CD8-positive, alpha-beta memory T cell (primary cell): Measurements from ENCODE around the gene GCN1. TPM values are rescaled to one million over a fixed set of nuclear protein-coding genes. Genes with fewer than 3 reads are reported as not detected.

Experiments used
- CTCF ChIA-PET: fragments of 350-600 bp; sonication (Branson Sonifier 250); formaldehyde crosslinking; loops from one replicate; lab custom pipeline; 2021; ENCODE audit warnings: antibody characterized with exemption; lab: Charles Lee
- POLR2A ChIA-PET: fragments of 350-600 bp; sonication (Branson Sonifier 250); formaldehyde crosslinking; loops from one replicate; lab custom pipeline; 2021; ENCODE audit warnings: antibody characterized with exemption; lab: Charles Lee
- DNase-seq, 5 donors: peaks; one replicate each; pipeline versions ENCODE4 v3.0.0 to v3.0.0-alpha.2; 2020 to 2022; ENCODE audit warnings: mixed read lengths in 1 of 5
- H3K27ac ChIP-seq: one replicate; pipeline ENCODE4 v1.7.0; 2013; ENCODE audit warnings: low read depth, mild to moderate bottlenecking, low read length, moderate library complexity
- H3K27me3 ChIP-seq: 2 replicates; pipeline ENCODE4 v1.7.0; 2013; ENCODE audit warnings: low read length, mild to moderate bottlenecking; ENCODE audit not compliant: insufficient read depth, poor library complexity, severe bottlenecking
- H3K36me3 ChIP-seq: 2 replicates; pipeline ENCODE4 v1.7.0; 2013; ENCODE audit warnings: mild to moderate bottlenecking, low read length, moderate library complexity; ENCODE audit not compliant: insufficient read depth
- H3K4me1 ChIP-seq: 2 replicates; pipeline ENCODE4 v1.7.0; 2013; ENCODE audit warnings: mild to moderate bottlenecking, low read length, moderate library complexity; ENCODE audit not compliant: insufficient read depth
- H3K4me3 ChIP-seq: 2 replicates; pipeline ENCODE4 v1.7.0; 2013; ENCODE audit warnings: mild to moderate bottlenecking, low read length
- H3K9me3 ChIP-seq: 2 replicates; pipeline ENCODE4 v1.7.0; 2013; ENCODE audit warnings: mild to moderate bottlenecking, low read length
- H3K27ac Mint-ChIP-seq, 8 donors: one replicate each; pipeline ENCODE4 v1.8.0; 2020 to 2021; ENCODE audit warnings: mixed read lengths in 8 of 8, mild to moderate bottlenecking in 6 of 8, inconsistent platforms in 3 of 8, moderate library complexity in 3 of 8
- H3K27me3 Mint-ChIP-seq, 2 donors: one replicate each; pipeline ENCODE4 v1.8.0; 2020 to 2021; ENCODE audit warnings: mixed read lengths in 2 of 2, mild to moderate bottlenecking in 1 of 2, moderate library complexity in 1 of 2
- H3K36me3 Mint-ChIP-seq, 3 donors: one replicate each; pipeline ENCODE4 v1.8.0; 2020 to 2021; ENCODE audit warnings: mixed read lengths in 3 of 3, inconsistent platforms in 1 of 3, mild to moderate bottlenecking in 1 of 3
- H3K4me1 Mint-ChIP-seq, 3 donors: one replicate each; pipeline ENCODE4 v1.8.0; 2020 to 2021; ENCODE audit warnings: mixed read lengths in 3 of 3, inconsistent platforms in 1 of 3, mild to moderate bottlenecking in 1 of 3
- H3K4me3 Mint-ChIP-seq, 7 donors: one replicate each; pipeline ENCODE4 v1.8.0; 2020 to 2021; ENCODE audit warnings: mixed read lengths in 7 of 7, mild to moderate bottlenecking in 6 of 7, moderate library complexity in 4 of 7, inconsistent platforms in 2 of 7
- H3K9me3 Mint-ChIP-seq, 5 donors: one replicate each; pipeline ENCODE4 v1.8.0; 2020 to 2022; ENCODE audit warnings: mixed read lengths in 5 of 5, mild to moderate bottlenecking in 3 of 5, moderate library complexity in 2 of 5, inconsistent platforms in 1 of 5
- polyA plus RNA-seq: library from polyadenylated mRNA; unstranded; fragments of 300-500 nt; fragmentation: Illumina TruSeq; gene quantifications from one replicate; pipeline ENCODE4 v1.2.3, GENCODE V29; 2021
- total RNA-seq, 2 experiments: library from RNA; stranded (reverse); gene quantifications; one replicate each; pipeline ENCODE4 v1.2.3, GENCODE V29; 2021

The GCN1 gene
- total and polyA plus RNA-seq, 3 experiments from 2014 or later, result 30.0 to 157 (median 150) TPM

DNA sequence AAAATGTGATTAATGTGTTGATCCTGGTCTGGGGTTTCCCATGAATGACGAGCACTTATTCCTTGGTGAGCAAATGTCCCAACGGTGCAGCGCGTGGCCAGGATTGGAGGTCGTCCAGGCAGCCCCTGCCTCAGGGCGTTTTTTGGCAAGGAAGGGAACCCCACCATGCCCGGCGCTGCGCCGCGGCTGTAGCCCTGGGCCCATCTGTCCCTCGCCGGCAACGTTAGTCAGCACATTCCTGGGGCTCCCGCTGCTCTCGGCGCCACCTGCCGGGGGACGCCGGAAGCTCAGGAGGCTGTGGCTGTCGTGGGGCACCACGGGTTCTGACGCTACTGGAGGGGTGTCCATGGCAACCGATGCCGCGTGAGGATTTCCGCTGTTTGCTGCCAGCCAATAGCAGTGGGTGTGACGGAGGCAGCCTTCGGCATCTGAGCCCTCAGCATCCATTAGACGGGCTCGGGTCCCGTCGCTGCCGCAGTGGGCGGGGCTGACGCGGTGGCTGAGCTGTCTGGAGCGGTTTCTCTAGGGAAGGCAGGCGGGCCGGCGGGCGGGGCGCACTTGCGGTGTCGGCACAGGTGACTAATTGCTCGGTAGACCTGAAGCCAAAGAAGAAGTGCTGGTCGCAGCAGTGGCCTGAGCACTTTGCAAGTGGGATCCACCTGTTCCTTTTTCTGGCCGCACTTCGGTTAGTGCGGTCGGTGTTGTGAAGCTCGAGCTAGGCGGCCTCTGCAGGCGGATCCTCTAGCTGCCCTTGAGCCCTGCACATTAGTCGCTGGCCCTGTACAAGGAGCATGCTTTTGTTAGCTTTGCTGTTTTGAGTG is 107.5 kb downstream of the GCN1 start:
- peaks cover 14% of the 10 kb centered on the region for H3K36me3 ChIP-seq
- H3K4me3 ChIP-seq, result peak overlapping the region; percentile 37
- Mint-ChIP-seq H3K9me3 (no peaks in the 10 kb centered on the region), H3K36me3 (peaks cover 7 to 68% (median 9%) of the 10 kb centered on the region in 3 donors), H3K27ac (peak overlapping the region; percentile 86 to 96 (median 94)), H3K4me3 (peak overlapping the region; percentile 65 to 91 (median 81)), H3K27me3 (peaks cover 0 to 2% of the 10 kb centered on the region in 2 donors), H3K4me1 (peaks cover 15 to 32% (median 29%) of the 10 kb centered on the region in 3 donors)
- POLR2A ChIA-PET, result interaction anchor here (0.9 to 1.6 kb wide), 9 partner anchors 24 to 205 kb away, joined by 3 to 36 read pairs (median 5); partner anchors contain the start of genes BICDL1, RAB35, RNU4-2 and RPLP0
- DNase-seq, result peak; percentile 99 to 100 (median 100)
- H3K27me3 ChIP-seq, result no peaks in the 10 kb centered on the region
- peak overlapping the region; percentile 29 for H3K27ac ChIP-seq
- H3K4me1 ChIP-seq, result peaks cover 14% of the 10 kb centered on the region
- no peaks in the 10 kb centered on the region for H3K9me3 ChIP-seq
- CTCF ChIA-PET, result interaction anchor here (0.7 to 2.5 kb wide), 28 partner anchors 9 to 178 kb away, joined by 3 to 30 read pairs (median 4); partner anchors contain the start of genes BICDL1 and RAB35

DNA sequence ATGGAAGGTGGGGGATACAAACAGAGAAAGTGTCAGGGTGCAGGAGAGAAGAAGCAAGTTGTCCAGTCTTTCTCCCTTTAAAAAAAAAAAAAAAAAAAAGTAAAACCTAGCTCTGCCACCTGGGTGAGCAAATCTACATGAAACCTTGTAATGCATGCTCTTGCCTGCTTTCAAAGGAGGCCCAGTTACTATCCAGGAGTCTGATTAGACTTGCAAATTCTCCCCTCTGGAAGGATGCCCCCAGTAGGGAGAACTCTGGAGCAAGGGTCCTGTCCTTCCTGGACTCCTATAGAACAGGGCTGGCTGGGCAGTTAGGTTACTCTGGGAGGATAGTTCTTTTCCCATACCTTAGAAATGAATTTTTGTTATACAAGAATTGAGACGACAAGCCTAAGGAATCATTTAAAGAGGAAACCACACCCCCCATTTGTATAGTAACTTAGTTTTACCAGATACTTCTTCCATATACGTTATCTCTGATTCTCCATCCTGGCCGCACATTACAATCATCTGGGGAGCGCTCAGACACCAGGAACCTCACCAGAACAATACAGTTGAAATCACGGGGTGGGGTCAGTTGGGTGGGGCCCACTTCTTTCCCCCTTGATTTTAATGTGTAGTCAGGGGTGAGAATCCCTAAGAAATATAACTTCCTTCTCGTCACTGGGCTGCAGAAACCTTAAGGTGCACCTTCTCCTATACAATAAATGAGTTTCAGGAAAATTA is 108.4 kb downstream of the GCN1 start:
- peaks cover 15 to 28% (median 26%) of the 10 kb centered on the region in 3 donors for H3K4me1 Mint-ChIP-seq
- DNase-seq, result peak in 1 of 5 donors; percentile 29
- H3K4me3 Mint-ChIP-seq, result peak overlapping the region in 1 of 7 donors; percentile 82
- H3K27me3 Mint-ChIP-seq, result peaks cover 0 to 2% of the 10 kb centered on the region in 2 donors
- H3K9me3 Mint-ChIP-seq, result no peaks in the 10 kb centered on the region
- Histone ChIP-seq H3K4me1 (peaks cover 14% of the 10 kb centered on the region), H3K27ac (no peak overlapping the region), H3K4me3 (no peak overlapping the region), H3K27me3 (no peaks in the 10 kb centered on the region), H3K9me3 (no peaks in the 10 kb centered on the region), H3K36me3 (peaks cover 13% of the 10 kb centered on the region)
- CTCF ChIA-PET, result interaction anchor here (1.1 to 2.5 kb wide), 12 partner anchors 8 to 151 kb away, joined by 3 to 30 read pairs (median 4); partner anchors contain the start of genes BICDL1 and RAB35
- H3K36me3 Mint-ChIP-seq, result peaks cover 8 to 67% (median 11%) of the 10 kb centered on the region in 3 donors
- peak overlapping the region; percentile 86 to 96 (median 92) for H3K27ac Mint-ChIP-seq
- POLR2A ChIA-PET, result interaction anchor here (1.0 to 1.6 kb wide), 7 partner anchors 25 to 206 kb away, joined by 3 to 36 read pairs (median 5); partner anchors contain the start of genes BICDL1, RNU4-2 and RPLP0

DNA sequence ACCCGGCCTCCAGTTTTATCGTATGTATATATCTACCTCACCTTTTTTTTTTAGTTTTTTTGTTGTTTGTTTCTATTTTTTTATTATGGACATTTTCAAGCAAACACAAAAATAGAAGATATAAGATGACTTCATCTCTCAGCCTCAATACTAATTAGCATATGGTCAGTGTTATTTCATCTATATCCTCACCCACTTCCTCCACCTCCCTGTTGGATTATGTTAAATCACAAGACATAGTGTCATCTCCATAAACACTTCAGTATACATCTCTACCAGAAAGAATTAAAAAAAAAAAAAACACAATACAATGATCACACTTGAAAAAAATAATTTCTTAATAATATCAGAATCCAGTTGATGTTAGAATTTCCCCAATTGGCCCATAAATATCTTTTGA is 112.9 kb downstream of the GCN1 start:
- H3K4me1 Mint-ChIP-seq, result peaks cover 9 to 12% (median 9%) of the 10 kb centered on the region in 3 donors

DNA sequence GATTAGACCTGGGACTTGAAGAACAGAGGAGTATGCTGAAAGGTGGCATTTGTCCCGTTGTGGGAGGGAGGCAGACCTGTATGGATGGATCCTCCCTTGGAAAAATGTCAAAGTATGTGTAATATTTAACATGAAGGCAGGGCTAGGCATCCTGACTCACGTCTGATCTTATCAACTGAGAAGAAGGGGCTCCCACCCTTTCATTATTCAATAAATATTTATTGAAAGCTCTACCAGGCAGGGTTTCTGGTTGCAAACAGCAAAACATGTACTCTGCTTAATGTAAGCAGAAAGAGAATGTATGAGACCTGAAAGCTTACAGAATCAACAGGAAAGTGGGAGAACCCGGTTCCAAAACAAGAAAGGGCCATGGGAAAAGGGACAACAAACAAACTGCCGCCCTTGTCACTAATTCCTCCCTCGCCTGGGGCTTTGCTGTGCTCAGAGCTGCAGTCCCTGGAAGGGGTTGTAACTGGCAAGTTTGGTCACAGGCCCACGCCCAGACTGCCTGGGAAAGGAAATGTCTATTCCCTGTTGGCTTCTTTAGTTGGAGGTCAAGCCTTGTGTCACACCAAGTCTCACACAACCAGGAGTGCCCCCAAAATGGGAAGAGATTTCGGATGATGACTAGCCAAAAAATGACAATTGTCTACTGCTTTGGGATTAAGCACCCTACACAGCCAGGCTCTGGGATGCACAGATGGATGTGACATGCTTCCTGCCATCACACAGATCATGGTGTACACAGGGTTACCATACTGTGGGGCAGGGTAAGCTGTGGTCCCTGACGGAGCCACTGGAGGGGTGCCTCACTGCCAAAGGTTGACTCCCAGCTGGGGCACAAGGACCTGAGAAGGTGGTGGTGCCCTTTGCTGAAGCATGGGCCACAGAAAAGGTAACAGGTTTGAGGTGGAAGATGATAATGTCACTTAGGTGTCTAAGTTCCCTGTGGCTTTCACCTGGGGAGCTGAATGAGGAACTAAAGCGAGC is 114.8 kb downstream of the GCN1 start:
- H3K4me1 ChIP-seq, result peaks cover 8% of the 10 kb centered on the region
- no peaks in the 10 kb centered on the region for H3K27me3 ChIP-seq
- no peak overlapping the region for H3K4me3 ChIP-seq
- no peak overlapping the region for H3K27ac ChIP-seq
- ChIA-PET CTCF (interaction anchor here (1.1 to 1.9 kb wide), 2 partner anchors 18 to 91 kb away, joined by 3 to 7 read pairs; partner anchors contain the start of gene BICDL1), POLR2A (no interaction called here)
- Mint-ChIP-seq H3K27ac (peak overlapping the region in 6 of 8 donors; percentile 30 to 87 (median 41)), H3K36me3 (peaks cover 8 to 81% (median 9%) of the 10 kb centered on the region in 3 donors), H3K4me3 (no peak overlapping the region), H3K9me3 (no peaks in the 10 kb centered on the region), H3K27me3 (no peaks in the 10 kb centered on the region), H3K4me1 (peaks cover 6 to 10% (median 7%) of the 10 kb centered on the region in 3 donors)
- H3K9me3 ChIP-seq, result no peaks in the 10 kb centered on the region
- no peak for DNase-seq
- H3K36me3 ChIP-seq, result peaks cover 8% of the 10 kb centered on the region

More for the DNA sequence above, 112.9 kb downstream of the GCN1 start:
- H3K9me3 ChIP-seq, result no peaks in the 10 kb centered on the region
- Mint-ChIP-seq H3K27ac (peak overlapping the region in 4 of 8 donors; percentile 26 to 67 (median 50)), H3K9me3 (no peaks in the 10 kb centered on the region), H3K4me3 (no peak overlapping the region), H3K36me3 (peaks cover 7 to 77% (median 11%) of the 10 kb centered on the region in 3 donors), H3K27me3 (no peaks in the 10 kb centered on the region)
- H3K4me1 ChIP-seq, result peaks cover 5% of the 10 kb centered on the region
- H3K4me3 ChIP-seq, result no peak overlapping the region
- ChIA-PET POLR2A (no interaction called here), CTCF (interaction anchor here (1.9 kb wide), 1 partner anchor 93 kb away, joined by 7 read pairs; the partner anchor contains the start of gene BICDL1)
- no peak overlapping the region for H3K27ac ChIP-seq
- DNase-seq, result no peak
- H3K27me3 ChIP-seq, result no peaks in the 10 kb centered on the region
- peaks cover 2% of the 10 kb centered on the region for H3K36me3 ChIP-seq

DNA sequence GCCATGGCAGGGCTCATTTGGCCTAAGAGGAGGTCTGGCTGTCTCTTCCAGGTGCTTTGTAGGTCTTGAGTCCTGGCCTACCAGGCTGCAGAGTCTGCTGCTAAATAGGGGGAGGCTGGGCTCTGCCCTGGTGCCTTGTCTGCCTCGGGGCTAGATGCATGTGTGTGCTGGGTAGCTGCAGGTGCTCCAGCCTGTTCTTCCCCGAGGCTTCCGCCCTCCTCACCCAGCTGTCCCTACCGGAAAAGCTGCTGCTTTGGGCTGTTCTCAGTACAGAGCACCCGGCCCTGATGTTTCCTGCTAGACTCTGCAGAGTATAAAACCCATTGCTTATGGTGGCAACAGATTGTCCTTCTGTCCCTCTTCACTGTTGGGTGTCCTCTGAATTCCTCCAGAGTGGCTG is 115.6 kb downstream of the GCN1 start:
- H3K36me3 ChIP-seq, result peaks cover 8% of the 10 kb centered on the region
- no peaks in the 10 kb centered on the region for H3K9me3 ChIP-seq
- peak in 1 of 5 donors; percentile 28 for DNase-seq
- no peaks in the 10 kb centered on the region for H3K27me3 ChIP-seq
- H3K27ac ChIP-seq, result no peak overlapping the region
- Mint-ChIP-seq H3K9me3 (no peaks in the 10 kb centered on the region), H3K27me3 (no peaks in the 10 kb centered on the region), H3K36me3 (peaks cover 4 to 81% (median 9%) of the 10 kb centered on the region in 3 donors), H3K4me3 (no peak overlapping the region), H3K27ac (peak overlapping the region in 3 of 8 donors; percentile 63 to 87 (median 68)), H3K4me1 (peaks cover 12 to 15% (median 13%) of the 10 kb centered on the region in 3 donors)
- no peak overlapping the region for H3K4me3 ChIP-seq
- peaks cover 15% of the 10 kb centered on the region for H3K4me1 ChIP-seq
- CTCF ChIA-PET, result interaction anchor here (1.9 kb wide), 1 partner anchor 8 kb away, joined by 9 read pairs; no protein-coding TSS in a partner anchor
- POLR2A ChIA-PET, result no interaction called here

DNA sequence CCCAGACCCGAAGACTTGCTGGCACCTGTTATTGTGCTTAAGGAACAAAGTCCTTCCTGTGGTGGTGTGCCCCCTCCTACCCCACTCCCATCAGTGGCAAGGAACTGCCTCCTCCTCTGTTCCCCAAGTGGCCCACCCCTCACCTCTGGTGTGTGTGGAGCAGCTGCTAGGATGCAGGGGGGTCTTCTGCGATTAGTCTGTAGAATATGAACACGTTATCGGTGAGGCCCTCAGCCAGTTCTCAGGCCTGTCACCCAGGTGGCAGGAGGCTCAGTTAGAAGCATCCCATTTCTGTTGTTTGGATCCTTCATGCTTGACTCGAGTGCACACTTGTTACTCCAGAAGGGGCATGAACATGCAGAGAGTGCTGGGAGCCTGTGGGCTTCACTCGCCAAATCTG is 117.3 kb downstream of the GCN1 start:
- Mint-ChIP-seq H3K27ac (peak overlapping the region in 4 of 8 donors; percentile 11 to 66 (median 35)), H3K27me3 (no peaks in the 10 kb centered on the region), H3K36me3 (peaks cover 4 to 86% (median 15%) of the 10 kb centered on the region in 3 donors), H3K4me3 (no peak overlapping the region), H3K4me1 (peaks cover 12 to 17% (median 15%) of the 10 kb centered on the region in 3 donors), H3K9me3 (no peaks in the 10 kb centered on the region)
- ChIA-PET POLR2A (no interaction called here), CTCF (interaction anchor here (1.9 kb wide), 1 partner anchor 10 kb away, joined by 9 read pairs; no protein-coding TSS in a partner anchor)
- no peak for DNase-seq
- peaks cover 13% of the 10 kb centered on the region for H3K36me3 ChIP-seq
- no peak overlapping the region for H3K27ac ChIP-seq
- no peaks in the 10 kb centered on the region for H3K9me3 ChIP-seq
- H3K4me1 ChIP-seq, result peaks cover 15% of the 10 kb centered on the region
- no peak overlapping the region for H3K4me3 ChIP-seq
- no peaks in the 10 kb centered on the region for H3K27me3 ChIP-seq
